Right cardiac atrium (tissue), 5 donors: ENCODE results near the gene LINC01488. TPM values are rescaled to one million over a fixed set of nuclear protein-coding genes. Genes with fewer than 3 reads are reported as not detected.

Experiments
- ATAC-seq, 2 donors: fragments of 200-7000 bp; cut with Tn5 transposase; one replicate each; pipeline versions ENCODE4 v1.8.0 to v1.9.1; 2020; ENCODE audit warnings: moderate library complexity in 2 of 2, mild to moderate bottlenecking in 1 of 2
- DNase-seq, 3 donors: peaks; one replicate each; pipeline ENCODE4 v3.0.0-alpha.2; 2020
- H3K27ac ChIP-seq: one replicate; pipeline ENCODE4 v1.5.1; 2013; ENCODE audit warnings: mild to moderate bottlenecking, low read length, control low read depth, moderate library complexity
- H3K27me3 ChIP-seq: one replicate; pipeline ENCODE4 v1.6.1; 2013; ENCODE audit not compliant: control insufficient read depth, insufficient read depth
- H3K4me1 ChIP-seq: one replicate; pipeline ENCODE4 v1.6.1; 2013; ENCODE audit warnings: low read length; ENCODE audit not compliant: control insufficient read depth, insufficient read depth
- H3K4me3 ChIP-seq: one replicate; pipeline ENCODE4 v1.5.1; 2013; ENCODE audit warnings: low read length, control low read depth
- H3K9me3 ChIP-seq: one replicate; pipeline ENCODE4 v1.6.1; 2013; ENCODE audit warnings: low read length; ENCODE audit not compliant: control insufficient read depth
- WGBS: extraction: QIAGEN DNeasy Blood & Tissue Kit; methylation state at CpG from one replicate; pipeline ENCODE4 v1.1.7; 2013; 5-methylcytosine and 5-hydroxymethylcytosine counted together
- intact Hi-C, 4 donors: fragments of 100-400 bp; cut with DNase I; formaldehyde crosslinking; loops; one replicate each; pipeline versions ENCODE4 v1.11.0 to v1.14.0; 2022 to 2023
- polyA plus RNA-seq: library from polyadenylated mRNA; stranded (reverse); fragments of 200-250 nt; gene quantifications from one replicate; pipeline ENCODE4 v1.2.3, GENCODE V29; 2013
- total RNA-seq, 4 donors: library from RNA; stranded (reverse); fragmentation: NEBNext Ultra II Directional; extraction: Animal tissue kit (Norgen Biotek cat#: 25700); gene quantifications; one replicate each; pipeline ENCODE4 v1.2.1, GENCODE V29; 2021
- donor health status: healthy with polysubstance abuse.
- donor health status: DM: no; HTN: yes; CAD: no.
- donor health status: DM: no; HTN: no; CAD: no.
- donor health status: DM: no; HTN: yes; CAD: no; lungs with severe emphysema.
- donor health status: DM: yes; HTN: yes; CAD: no.

Gene LINC01488
- total and polyA plus RNA-seq, 5 donors, result 0.14 to 0.17 (median 0.16) TPM; not detected in 2

DNA sequence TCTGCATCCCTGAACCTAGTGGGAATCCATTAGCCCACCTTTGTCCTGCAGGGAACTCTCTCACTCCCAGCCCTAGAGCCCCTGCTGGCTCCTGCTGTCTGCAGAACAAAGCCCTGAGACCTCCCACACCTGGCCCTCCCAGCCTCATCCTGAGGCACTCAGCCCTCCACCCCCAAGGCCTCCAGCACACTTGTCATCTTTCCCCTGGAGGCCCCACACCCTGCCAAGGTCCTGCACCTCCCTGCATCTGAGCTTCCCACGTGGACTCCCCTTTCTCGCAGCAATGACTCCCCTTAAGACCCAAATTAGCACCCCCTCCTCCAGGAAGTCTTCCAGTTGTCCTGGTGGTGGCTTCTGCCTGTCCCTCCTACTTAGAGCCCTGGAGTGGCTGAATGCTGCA is 42.3 kb upstream of the LINC01488 start:
- ATAC-seq, result no peak
- Histone ChIP-seq H3K4me3 (no peak overlapping the region), H3K27ac (no peak overlapping the region), H3K27me3 (no peaks in the 10 kb centered on the region), H3K4me1 (peaks cover 3% of the 10 kb centered on the region), H3K9me3 (no peaks in the 10 kb centered on the region)
- WGBS, result 87% methylated on average over 2 of the region's 2 CpGs
- intact Hi-C loops, result no loop called here
- DNase-seq, result no peak

- DNase-seq (no peak), ATAC-seq (no peak)
- H3K27me3 ChIP-seq, result no peaks in the 10 kb centered on the region
- H3K27ac ChIP-seq, result no peak overlapping the region
- 95% methylated on average over 13 of the region's 13 CpGs for WGBS
- no peak overlapping the region for H3K4me3 ChIP-seq
- intact Hi-C loops, result loop anchor here (10.0 kb wide), 2 partner anchors 145 to 195 kb away; partner anchors contain the start of gene MYEOV (in 3 of the 4)
- peaks cover 4% of the 10 kb centered on the region for H3K4me1 ChIP-seq
- H3K9me3 ChIP-seq, result no peaks in the 10 kb centered on the region
Measured at GRCh38 chr11:69439651-69440464, 41.6 kb upstream of the LINC01488 start.

DNA sequence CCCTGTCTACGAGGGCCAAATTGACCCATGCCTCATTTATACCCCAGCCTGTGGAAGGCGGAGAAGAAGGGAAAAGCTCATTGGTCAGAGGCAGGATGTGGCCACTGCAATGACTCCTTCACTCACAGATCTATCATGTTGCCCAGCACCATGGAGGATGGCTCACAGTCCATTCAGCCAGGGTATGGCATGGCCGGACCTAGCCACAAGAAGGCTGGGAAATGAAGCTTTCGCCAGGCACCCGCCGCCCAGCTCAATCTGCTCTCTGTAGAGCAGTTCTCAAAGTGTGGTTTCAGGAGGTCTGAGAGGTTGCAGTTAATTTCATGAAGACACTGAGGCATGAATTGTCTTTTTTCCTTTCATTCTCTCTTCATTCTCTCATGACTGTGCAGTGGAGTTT is 40.6 kb upstream of the LINC01488 start:
- no peak for ATAC-seq
- no peak for DNase-seq

DNA sequence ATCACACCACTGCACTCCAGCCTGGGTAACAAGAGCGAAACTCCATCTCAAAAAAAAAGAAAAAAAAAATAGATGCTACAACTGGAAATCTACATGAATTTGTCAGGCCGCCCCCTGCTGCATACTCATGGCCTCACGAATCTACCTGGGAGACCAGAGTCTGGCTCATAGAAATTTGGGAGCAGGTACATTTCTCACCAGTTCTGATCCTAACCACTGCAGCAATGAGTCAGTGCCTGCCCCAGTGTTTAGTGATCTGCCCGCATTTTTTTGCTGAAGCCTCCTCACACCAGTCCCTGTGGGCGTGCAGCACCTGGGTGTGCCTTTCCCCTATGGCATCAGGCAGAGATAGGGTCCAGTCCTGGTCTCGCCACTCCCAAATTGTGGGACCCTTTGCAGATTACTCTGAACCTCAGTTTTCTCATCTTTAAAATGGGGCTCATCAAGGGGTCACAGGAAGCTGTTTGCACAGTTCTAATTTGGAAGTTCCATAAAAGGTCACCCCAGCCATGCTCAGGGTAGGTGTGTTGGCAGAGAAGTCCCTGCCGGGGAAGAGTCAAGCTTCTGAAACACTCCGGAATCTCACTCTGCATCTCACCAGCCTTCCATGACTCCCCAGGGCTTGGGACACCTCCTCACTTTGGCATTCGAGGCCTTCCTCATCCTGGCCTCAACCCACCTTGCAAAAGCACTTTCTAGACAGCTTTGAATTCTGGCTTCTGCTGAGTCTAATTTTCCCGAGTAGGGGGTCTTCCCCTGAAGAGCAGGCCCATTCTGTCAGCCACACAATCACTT is 39.3 kb upstream of the LINC01488 start:
- no peak overlapping the region for H3K4me3 ChIP-seq
- peaks cover 4% of the 10 kb centered on the region for H3K4me1 ChIP-seq
- DNase-seq (no peak), ATAC-seq (no peak)
- no peaks in the 10 kb centered on the region for H3K9me3 ChIP-seq
- intact Hi-C loops, result loop anchor here (10.0 kb wide), 2 partner anchors 147 to 193 kb away; partner anchors contain the start of gene MYEOV (in 3 of the 4)
- WGBS, result 77% methylated on average over 10 of the region's 10 CpGs
- H3K27ac ChIP-seq, result peak overlapping the region; percentile 15
- no peaks in the 10 kb centered on the region for H3K27me3 ChIP-seq

More for the DNA sequence above, 40.6 kb upstream of the LINC01488 start:
- Histone ChIP-seq H3K27me3 (no peaks in the 10 kb centered on the region), H3K4me3 (no peak overlapping the region), H3K9me3 (no peaks in the 10 kb centered on the region), H3K4me1 (peaks cover 4% of the 10 kb centered on the region), H3K27ac (no peak overlapping the region)
- intact Hi-C loops, result loop anchor here (10.0 kb wide), 2 partner anchors 146 to 194 kb away; partner anchors contain the start of gene MYEOV (in 3 of the 4)
- WGBS, result 94% methylated on average over 6 of the region's 6 CpGs

- peaks cover 4% of the 10 kb centered on the region for H3K4me1 ChIP-seq
- no peak overlapping the region for H3K4me3 ChIP-seq
- H3K27ac ChIP-seq, result peak overlapping the region; percentile 67
- DNase-seq (peak; percentile 46 to 78 (median 64)), ATAC-seq (peak; percentile 2 to 10)
- 25% methylated on average over 10 of the region's 10 CpGs for WGBS
- intact Hi-C loops, result loop anchor here (10.0 kb wide), 2 partner anchors 148 to 192 kb away; partner anchors contain the start of gene MYEOV (in 3 of the 4)
- no peaks in the 10 kb centered on the region for H3K9me3 ChIP-seq
- H3K27me3 ChIP-seq, result no peaks in the 10 kb centered on the region
Measured at GRCh38 chr11:69442807-69443137, 38.7 kb upstream of the LINC01488 start.

- peaks cover 4% of the 10 kb centered on the region for H3K4me1 ChIP-seq
- no peaks in the 10 kb centered on the region for H3K9me3 ChIP-seq
- H3K4me3 ChIP-seq, result peak overlapping the region; percentile 42
- peak overlapping the region; percentile 84 for H3K27ac ChIP-seq
- 1% methylated on average over 48 of the region's 48 CpGs for WGBS
- peak; percentile 95 to 97 (median 97) for DNase-seq
- ATAC-seq, result peak; percentile 95
- intact Hi-C loops, result loop anchor here (10.0 kb wide), 2 partner anchors 149 to 191 kb away; partner anchors contain the start of gene MYEOV (in 3 of the 4)
- no peaks in the 10 kb centered on the region for H3K27me3 ChIP-seq
Measured at GRCh38 chr11:69443138-69443967, 38.1 kb upstream of the LINC01488 start.

- no peaks in the 10 kb centered on the region for H3K27me3 ChIP-seq
- DNase-seq (no peak), ATAC-seq (peak; percentile 1 to 48)
- H3K9me3 ChIP-seq, result no peaks in the 10 kb centered on the region
- H3K27ac ChIP-seq, result peak overlapping the region; percentile 84
- peaks cover 4% of the 10 kb centered on the region for H3K4me1 ChIP-seq
- intact Hi-C loops, result loop anchor here (10.0 kb wide), 2 partner anchors 149 to 191 kb away; partner anchors contain the start of gene MYEOV (in 3 of the 4)
- 32% methylated on average over 6 of the region's 6 CpGs for WGBS
- peak overlapping the region; percentile 42 for H3K4me3 ChIP-seq
Measured at GRCh38 chr11:69443968-69444364, 37.5 kb upstream of the LINC01488 start.

DNA sequence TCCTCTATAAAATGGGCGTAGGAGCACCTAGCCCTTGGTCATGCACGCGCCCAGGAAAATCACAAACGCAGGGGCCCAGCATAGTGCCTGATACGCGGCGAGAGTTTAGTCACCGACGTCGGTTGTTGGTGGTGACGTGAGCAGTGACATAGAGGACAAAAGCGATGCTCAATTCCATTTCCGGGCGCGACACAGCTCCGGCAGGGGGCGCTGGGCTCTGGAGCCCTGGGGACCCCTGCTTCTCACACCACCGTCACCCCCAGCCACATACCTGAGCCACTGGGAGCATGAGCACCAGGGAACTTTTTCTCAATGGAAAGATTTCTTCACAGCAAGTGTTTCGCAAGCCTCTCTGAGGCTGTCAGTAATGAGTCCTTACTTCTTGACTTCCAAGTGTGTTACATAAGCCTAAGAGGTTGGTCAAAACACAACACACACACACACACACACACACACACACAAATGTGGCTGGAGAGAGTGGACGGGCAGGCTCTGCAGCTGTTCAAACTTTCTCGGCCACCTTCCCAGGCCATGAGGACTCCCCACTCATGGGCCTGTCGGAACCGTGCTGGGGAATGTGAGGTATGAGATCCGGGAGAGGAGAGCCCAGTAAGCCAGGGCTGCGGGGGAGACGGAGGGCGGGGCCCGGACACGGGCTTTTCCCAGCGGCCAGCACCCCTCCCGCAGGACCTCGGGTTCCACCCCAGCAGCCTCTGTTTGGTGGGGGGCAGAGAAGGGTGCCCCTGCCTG is 36.9 kb upstream of the LINC01488 start:
- intact Hi-C loops, result loop anchor here (10.0 kb wide), 2 partner anchors 150 to 190 kb away; partner anchors contain the start of gene MYEOV (in 3 of the 4)
- DNase-seq, result peak; percentile 71 to 85 (median 85)
- WGBS, result 30% methylated on average over 32 of the region's 32 CpGs
- Histone ChIP-seq H3K4me1 (peaks cover 4% of the 10 kb centered on the region), H3K4me3 (no peak overlapping the region), H3K27ac (peak overlapping the region; percentile 84), H3K9me3 (no peaks in the 10 kb centered on the region), H3K27me3 (no peaks in the 10 kb centered on the region)
- peak; percentile 45 to 64 for ATAC-seq

- no peak for ATAC-seq
- Histone ChIP-seq H3K27me3 (no peaks in the 10 kb centered on the region), H3K27ac (peak overlapping the region; percentile 36), H3K4me1 (peaks cover 5% of the 10 kb centered on the region), H3K9me3 (no peaks in the 10 kb centered on the region), H3K4me3 (no peak overlapping the region)
- DNase-seq, result peak in 1 of 3 donors; percentile 79
- 71% methylated on average over 11 of the region's 11 CpGs for whole genome bisulfite sequencing
- intact Hi-C loops, result loop anchor here (10.0 kb wide), 2 partner anchors 150 to 190 kb away; partner anchors contain the start of gene MYEOV (in 3 of the 4)
Measured at GRCh38 chr11:69445131-69445470, 36.4 kb upstream of the LINC01488 start.
